ENCODE results near the gene BEND6. TPM values are rescaled to one million over a fixed set of nuclear protein-coding genes. Genes with fewer than 3 reads are reported as not detected.

BEND6 gene
- total and polyA plus RNA-seq, 4 donors, result under 0.01 to 0.14 (median 0.03) TPM; not detected in 1

DNA sequence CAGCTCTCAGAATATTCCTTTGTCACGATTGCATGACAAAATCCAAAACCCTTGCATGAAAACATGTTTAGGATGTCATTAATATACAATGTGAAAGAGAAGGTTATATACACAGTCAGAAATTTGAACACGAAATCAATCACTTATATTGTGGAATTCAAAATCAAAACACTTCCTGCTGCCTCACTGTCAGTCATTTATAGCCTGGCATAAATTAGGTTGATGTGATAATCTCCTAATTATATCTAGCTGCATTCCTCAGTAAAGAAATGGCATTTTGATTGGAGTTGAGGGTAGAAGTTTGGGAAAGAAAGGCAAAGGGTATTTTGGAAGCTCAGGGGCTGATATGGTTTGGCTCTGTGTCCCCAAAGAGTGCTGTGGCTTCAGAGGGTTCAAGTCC is 24.1 kb upstream of the BEND6 start:
- no peaks in the 10 kb centered on the region for H3K9me3 ChIP-seq (ENCODE audit: control insufficient read depth in 4 of 4, low read length in 3 of 4)
- DNase-seq (ENCODE audit: low spot score), result no peak
- no peak overlapping the region for H3K27ac ChIP-seq (ENCODE audit: low read depth in 1 of 2, low read length in 2 of 2)
- no peak overlapping the region for H3K9ac ChIP-seq (ENCODE audit: low read depth in 1 of 2, low read length in 2 of 2)
- 69% methylated on average over 2 of the region's 2 CpGs for WGBS
- no peaks in the 10 kb centered on the region for H3K4me1 ChIP-seq (ENCODE audit: control insufficient read depth in 4 of 4, insufficient read depth in 4 of 4, low read length in 3 of 4)
- no peaks in the 10 kb centered on the region for H3K36me3 ChIP-seq (ENCODE audit: control insufficient read depth in 4 of 4, insufficient read depth in 3 of 4, low read depth in 1 of 4, low read length in 3 of 4)
- H3K27me3 ChIP-seq (ENCODE audit: control insufficient read depth in 4 of 4, insufficient read depth in 4 of 4, low read length in 3 of 4), result peaks cover 0 to 5% (median 0%) of the 10 kb centered on the region in 4 donors
- H3K4me3 ChIP-seq (ENCODE audit: low read depth in 1 of 3, low read length in 3 of 3), result no peak overlapping the region
- no peak for TF ChIP-seq FOXA1 (IDR thresholded peaks at IDR 0.05)
- TF ChIP-seq, protein P1, sequence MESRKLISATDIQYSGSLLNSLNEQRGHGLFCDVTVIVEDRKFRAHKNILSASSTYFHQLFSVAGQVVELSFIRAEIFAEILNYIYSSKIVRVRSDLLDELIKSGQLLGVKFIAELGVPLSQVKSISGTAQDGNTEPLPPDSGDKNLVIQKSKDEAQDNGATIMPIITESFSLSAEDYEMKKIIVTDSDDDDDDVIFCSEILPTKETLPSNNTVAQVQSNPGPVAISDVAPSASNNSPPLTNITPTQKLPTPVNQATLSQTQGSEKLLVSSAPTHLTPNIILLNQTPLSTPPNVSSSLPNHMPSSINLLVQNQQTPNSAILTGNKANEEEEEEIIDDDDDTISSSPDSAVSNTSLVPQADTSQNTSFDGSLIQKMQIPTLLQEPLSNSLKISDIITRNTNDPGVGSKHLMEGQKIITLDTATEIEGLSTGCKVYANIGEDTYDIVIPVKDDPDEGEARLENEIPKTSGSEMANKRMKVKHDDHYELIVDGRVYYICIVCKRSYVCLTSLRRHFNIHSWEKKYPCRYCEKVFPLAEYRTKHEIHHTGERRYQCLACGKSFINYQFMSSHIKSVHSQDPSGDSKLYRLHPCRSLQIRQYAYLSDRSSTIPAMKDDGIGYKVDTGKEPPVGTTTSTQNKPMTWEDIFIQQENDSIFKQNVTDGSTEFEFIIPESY (IDR thresholded peaks at IDR 0.05), result no peak
- no peak for TF ChIP-seq TAF1 (conservative IDR thresholded peaks at IDR 0.05)
- TF ChIP-seq GABPA (IDR thresholded peaks at IDR 0.05 in 1 of 2, conservative IDR thresholded peaks at IDR 0.05 in 1 of 2), result no peak
- TF ChIP-seq RXRA (IDR thresholded peaks at IDR 0.05), result no peak
- no peak for TF ChIP-seq RAD21 (IDR thresholded peaks at IDR 0.05)
- no peak for TF ChIP-seq JUND (IDR thresholded peaks at IDR 0.05)
- TF ChIP-seq, protein P2, sequence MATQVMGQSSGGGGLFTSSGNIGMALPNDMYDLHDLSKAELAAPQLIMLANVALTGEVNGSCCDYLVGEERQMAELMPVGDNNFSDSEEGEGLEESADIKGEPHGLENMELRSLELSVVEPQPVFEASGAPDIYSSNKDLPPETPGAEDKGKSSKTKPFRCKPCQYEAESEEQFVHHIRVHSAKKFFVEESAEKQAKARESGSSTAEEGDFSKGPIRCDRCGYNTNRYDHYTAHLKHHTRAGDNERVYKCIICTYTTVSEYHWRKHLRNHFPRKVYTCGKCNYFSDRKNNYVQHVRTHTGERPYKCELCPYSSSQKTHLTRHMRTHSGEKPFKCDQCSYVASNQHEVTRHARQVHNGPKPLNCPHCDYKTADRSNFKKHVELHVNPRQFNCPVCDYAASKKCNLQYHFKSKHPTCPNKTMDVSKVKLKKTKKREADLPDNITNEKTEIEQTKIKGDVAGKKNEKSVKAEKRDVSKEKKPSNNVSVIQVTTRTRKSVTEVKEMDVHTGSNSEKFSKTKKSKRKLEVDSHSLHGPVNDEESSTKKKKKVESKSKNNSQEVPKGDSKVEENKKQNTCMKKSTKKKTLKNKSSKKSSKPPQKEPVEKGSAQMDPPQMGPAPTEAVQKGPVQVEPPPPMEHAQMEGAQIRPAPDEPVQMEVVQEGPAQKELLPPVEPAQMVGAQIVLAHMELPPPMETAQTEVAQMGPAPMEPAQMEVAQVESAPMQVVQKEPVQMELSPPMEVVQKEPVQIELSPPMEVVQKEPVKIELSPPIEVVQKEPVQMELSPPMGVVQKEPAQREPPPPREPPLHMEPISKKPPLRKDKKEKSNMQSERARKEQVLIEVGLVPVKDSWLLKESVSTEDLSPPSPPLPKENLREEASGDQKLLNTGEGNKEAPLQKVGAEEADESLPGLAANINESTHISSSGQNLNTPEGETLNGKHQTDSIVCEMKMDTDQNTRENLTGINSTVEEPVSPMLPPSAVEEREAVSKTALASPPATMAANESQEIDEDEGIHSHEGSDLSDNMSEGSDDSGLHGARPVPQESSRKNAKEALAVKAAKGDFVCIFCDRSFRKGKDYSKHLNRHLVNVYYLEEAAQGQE (IDR thresholded peaks at IDR 0.05), result no peak
- TF ChIP-seq NR2F2 (IDR thresholded peaks at IDR 0.05), result no peak
- TF ChIP-seq, protein P3, sequence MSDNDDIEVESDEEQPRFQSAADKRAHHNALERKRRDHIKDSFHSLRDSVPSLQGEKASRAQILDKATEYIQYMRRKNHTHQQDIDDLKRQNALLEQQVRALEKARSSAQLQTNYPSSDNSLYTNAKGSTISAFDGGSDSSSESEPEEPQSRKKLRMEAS (IDR thresholded peaks at IDR 0.05), result no peak
- no peak for TF ChIP-seq YY1 (IDR thresholded peaks at IDR 0.05)
- TF ChIP-seq, protein P4, sequence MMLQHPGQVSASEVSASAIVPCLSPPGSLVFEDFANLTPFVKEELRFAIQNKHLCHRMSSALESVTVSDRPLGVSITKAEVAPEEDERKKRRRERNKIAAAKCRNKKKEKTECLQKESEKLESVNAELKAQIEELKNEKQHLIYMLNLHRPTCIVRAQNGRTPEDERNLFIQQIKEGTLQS (IDR thresholded peaks at IDR 0.05), result no peak
- TF ChIP-seq FOXA2 (IDR thresholded peaks at IDR 0.05), result no peak
- TF ChIP-seq EGR1 (IDR thresholded peaks at IDR 0.05; ENCODE audit: low read depth in 2 of 2), result no peak
- TF ChIP-seq HNF4A (conservative IDR thresholded peaks at IDR 0.05), result no peak
- no peak for TF ChIP-seq SP1 (IDR thresholded peaks at IDR 0.05)
- no peak for TF ChIP-seq HNF4G (IDR thresholded peaks at IDR 0.05)
- TF ChIP-seq, protein P5, sequence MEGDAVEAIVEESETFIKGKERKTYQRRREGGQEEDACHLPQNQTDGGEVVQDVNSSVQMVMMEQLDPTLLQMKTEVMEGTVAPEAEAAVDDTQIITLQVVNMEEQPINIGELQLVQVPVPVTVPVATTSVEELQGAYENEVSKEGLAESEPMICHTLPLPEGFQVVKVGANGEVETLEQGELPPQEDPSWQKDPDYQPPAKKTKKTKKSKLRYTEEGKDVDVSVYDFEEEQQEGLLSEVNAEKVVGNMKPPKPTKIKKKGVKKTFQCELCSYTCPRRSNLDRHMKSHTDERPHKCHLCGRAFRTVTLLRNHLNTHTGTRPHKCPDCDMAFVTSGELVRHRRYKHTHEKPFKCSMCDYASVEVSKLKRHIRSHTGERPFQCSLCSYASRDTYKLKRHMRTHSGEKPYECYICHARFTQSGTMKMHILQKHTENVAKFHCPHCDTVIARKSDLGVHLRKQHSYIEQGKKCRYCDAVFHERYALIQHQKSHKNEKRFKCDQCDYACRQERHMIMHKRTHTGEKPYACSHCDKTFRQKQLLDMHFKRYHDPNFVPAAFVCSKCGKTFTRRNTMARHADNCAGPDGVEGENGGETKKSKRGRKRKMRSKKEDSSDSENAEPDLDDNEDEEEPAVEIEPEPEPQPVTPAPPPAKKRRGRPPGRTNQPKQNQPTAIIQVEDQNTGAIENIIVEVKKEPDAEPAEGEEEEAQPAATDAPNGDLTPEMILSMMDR (IDR thresholded peaks at IDR 0.05; ENCODE audit: low read depth, low read length, missing input control), result no peak

Measured in liver (tissue), 9 donors.